Measurements from ENCODE around the gene MOGAT3.

Gene MOGAT3

GRCh38 chr7:101177644-101178043 is 23.2 kb downstream of the MOGAT3 start:
- TF ChIP-seq, protein P1, sequence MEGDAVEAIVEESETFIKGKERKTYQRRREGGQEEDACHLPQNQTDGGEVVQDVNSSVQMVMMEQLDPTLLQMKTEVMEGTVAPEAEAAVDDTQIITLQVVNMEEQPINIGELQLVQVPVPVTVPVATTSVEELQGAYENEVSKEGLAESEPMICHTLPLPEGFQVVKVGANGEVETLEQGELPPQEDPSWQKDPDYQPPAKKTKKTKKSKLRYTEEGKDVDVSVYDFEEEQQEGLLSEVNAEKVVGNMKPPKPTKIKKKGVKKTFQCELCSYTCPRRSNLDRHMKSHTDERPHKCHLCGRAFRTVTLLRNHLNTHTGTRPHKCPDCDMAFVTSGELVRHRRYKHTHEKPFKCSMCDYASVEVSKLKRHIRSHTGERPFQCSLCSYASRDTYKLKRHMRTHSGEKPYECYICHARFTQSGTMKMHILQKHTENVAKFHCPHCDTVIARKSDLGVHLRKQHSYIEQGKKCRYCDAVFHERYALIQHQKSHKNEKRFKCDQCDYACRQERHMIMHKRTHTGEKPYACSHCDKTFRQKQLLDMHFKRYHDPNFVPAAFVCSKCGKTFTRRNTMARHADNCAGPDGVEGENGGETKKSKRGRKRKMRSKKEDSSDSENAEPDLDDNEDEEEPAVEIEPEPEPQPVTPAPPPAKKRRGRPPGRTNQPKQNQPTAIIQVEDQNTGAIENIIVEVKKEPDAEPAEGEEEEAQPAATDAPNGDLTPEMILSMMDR (IDR thresholded peaks at IDR 0.05; ENCODE audit: insufficient read depth, low read depth, low read length, missing control alignments): no peak
- DNase-seq (ENCODE audit: low read depth): no peak

DNA sequence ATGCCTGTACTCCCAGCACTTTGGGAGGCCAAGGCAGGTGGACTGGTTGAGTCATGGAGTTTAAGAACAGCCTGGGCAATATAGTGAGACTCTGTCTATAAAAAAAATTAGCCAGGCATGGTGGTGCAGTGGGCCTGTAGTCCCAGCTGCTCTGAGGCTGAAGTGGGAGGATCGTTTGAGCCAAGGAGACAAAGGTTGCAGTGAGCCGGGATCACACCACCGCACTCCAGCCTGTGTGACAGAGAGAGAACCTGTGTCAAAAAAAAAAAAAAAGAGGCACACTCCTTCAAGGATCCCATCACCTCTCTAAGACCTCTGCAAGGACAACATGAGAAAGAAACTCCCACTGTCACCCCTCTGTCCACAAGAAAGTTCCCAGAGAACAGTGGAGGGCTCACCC is 25.2 kb downstream of the MOGAT3 start:
- no peak for DNase-seq (ENCODE audit: low read depth)
- TF ChIP-seq, protein P1 (IDR thresholded peaks at IDR 0.05; ENCODE audit: insufficient read depth, low read depth, low read length, missing control alignments): no peak
- H3K4me3 ChIP-seq (ENCODE audit: low read length): no peak overlapping the region

More at GRCh38 chr7:101177644-101178043, 23.2 kb downstream of the MOGAT3 start:
- no peak overlapping the region for H3K4me3 ChIP-seq (ENCODE audit: low read length)

- TF ChIP-seq, protein P1 (IDR thresholded peaks at IDR 0.05; ENCODE audit: insufficient read depth, low read depth, low read length, missing control alignments): no peak
- H3K4me3 ChIP-seq (ENCODE audit: low read length): no peak overlapping the region
- DNase-seq (ENCODE audit: low read depth): no peak
Measured at GRCh38 chr7:101174322-101174854, 26.4 kb downstream of the MOGAT3 start.

DNA sequence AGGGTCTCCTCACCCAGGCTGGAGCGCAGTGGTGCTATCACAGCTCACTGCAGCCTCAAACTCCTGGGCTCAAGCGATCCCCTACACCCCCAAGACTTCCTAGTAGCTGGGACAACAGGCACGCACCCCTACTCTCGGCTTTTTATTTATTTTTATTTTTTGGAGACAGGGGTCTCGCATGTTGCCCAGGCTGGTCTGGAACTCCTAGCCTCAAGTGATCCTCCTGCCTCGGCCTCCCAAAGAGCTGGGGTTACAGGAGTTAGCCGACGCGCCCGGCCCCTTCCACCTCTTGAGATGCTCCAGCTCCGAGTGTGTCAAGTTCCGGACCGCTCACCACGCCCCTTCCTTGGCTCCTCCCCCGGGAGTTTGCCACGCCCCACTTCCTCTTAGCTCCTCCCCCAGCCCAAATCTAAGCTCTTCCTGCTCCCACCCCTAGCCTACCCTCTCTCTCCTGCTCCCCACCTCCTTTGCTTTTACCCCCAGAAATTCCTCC is 27.0 kb downstream of the MOGAT3 start:
- peak; percentile 72 for DNase-seq (ENCODE audit: low read depth)
- H3K4me3 ChIP-seq (ENCODE audit: low read length): no peak overlapping the region
- TF ChIP-seq, protein P1 (IDR thresholded peaks at IDR 0.05; ENCODE audit: insufficient read depth, low read depth, low read length, missing control alignments): no peak

DNA sequence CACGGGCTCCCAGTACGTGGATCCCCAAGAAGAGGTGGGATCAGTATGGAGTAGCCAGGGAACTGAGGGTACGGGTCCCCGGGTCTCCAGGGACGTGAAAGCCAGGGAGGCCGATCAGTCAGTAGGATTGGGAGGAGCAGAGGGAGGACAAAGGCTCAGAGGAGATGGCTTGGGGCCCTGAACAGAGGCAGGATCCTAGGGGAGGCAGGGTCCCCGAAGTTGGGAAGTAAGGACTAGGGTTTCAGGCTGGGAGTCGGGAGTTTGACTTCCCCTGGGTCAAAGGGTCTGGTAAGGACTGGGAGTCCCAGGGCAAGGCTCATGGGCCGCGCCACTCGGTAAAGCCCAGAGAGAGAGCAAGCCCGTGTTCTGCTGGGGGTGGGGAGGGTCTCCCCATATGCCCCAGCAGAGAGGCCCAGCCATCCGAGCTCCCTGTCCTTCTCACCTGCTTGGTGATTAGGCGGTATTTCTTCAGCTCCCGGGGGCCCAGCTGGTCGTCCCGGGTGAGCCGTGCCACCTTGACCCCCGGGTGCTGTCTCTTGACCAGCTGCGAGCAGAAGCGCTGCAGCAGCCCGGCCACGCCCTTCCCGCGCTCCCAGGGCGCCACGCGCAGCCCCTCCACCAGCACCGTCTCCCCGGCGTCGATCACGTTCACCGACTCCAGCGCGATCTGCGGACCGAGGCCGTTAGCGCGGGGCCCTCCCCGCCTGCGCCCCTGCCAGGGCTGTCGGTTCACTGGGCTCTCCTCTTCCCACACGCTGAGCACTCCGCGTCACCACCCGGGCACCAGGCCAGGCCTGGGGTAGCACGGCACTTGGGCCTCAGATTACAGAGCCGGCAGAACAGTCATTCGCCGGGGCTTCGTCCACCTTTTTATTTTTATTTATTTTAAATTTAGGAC is 27.7 kb downstream of the MOGAT3 start:
- DNase-seq (ENCODE audit: low read depth): peak; percentile 74
- H3K4me3 ChIP-seq (ENCODE audit: low read length): no peak overlapping the region
- TF ChIP-seq, protein P1 (IDR thresholded peaks at IDR 0.05; ENCODE audit: insufficient read depth, low read depth, low read length, missing control alignments): no peak

DNA sequence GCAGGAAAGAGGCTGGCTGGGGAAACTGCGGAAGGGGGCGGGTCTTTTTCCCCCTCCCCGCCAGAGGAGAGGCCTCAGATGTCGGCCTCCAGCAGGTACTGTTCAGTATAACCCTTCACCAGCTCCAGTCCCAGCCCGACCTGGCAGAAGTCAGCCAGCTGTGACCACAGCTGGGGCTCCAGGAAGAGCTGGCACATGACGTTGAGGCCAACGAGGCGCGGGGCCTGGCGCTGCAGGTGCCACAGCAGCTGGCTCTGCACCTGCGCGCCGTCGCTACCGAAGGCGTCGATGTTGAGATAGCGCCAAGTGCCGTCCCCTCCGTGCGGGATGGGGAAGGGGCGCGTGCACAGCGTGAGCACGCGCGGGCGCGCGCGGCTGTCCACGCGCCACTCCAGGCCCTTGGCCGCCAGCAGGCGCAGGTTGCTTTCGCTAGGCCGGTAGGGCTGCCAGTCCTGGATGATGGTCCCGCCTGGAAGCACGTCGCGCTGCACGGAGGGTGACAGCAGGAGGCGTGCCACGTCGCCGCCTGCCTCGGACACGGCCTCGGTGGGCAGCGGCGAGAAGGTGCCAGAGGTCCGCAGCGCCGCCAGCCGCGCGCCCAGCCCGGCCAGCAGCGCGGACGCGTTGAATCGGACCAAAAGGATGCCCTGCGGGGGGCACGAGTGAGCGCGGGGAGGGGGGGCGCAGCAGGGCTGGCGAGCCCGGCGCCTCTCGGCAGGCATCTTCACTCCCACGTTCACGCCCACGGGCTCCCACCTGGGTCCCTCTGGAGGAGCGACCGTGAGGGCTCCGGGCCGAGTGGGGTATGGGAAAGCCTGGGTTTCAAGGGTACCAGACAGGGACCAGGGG is 28.6 kb downstream of the MOGAT3 start:
- TF ChIP-seq, protein P1 (IDR thresholded peaks at IDR 0.05; ENCODE audit: insufficient read depth, low read depth, low read length, missing control alignments): no peak
- no peak overlapping the region for H3K4me3 ChIP-seq (ENCODE audit: low read length)
- DNase-seq (ENCODE audit: low read depth): no peak
